Stimulated activated CD4-positive, alpha-beta T cell treated with anti-CD3 and anti-CD28 coated beads, Interleukin-1b, Interleukin-23, amount 100 ng/mL, for 1 hour (primary cell): Measurements from ENCODE around the gene CEP250.

Experiments used
- DNase-seq, 2 donors: peaks; one replicate each; pipeline ENCODE4 v3.0.0-alpha.2; 2020; ENCODE audit warnings: low read depth in 2 of 2

The CEP250 gene

GRCh38 chr20:35561268-35561667 is 105.9 kb downstream of the CEP250 start:
- DNase-seq: no peak

GRCh38 chr20:35561671-35562070 is 106.3 kb downstream of the CEP250 start:
- no peak for DNase-seq

- DNase-seq: no peak
Measured at GRCh38 chr20:35562541-35563110, 107.2 kb downstream of the CEP250 start.

GRCh38 chr20:35563834-35564233 is 108.4 kb downstream of the CEP250 start:
- no peak for DNase-seq

- DNase-seq: no peak
Measured at GRCh38 chr20:35564905-35565304, 109.5 kb downstream of the CEP250 start.

- DNase-seq: no peak
Measured at GRCh38 chr20:35568645-35569044, 113.2 kb downstream of the CEP250 start.
